Cortex of kidney (tissue), 1 donor: Measurements from ENCODE around the gene PLCB1.

Experiments used
- DNase-seq: peaks from one replicate; lab custom pipeline; 2025; lab: John Stamatoyannopoulos, UW

The PLCB1 gene

DNA sequence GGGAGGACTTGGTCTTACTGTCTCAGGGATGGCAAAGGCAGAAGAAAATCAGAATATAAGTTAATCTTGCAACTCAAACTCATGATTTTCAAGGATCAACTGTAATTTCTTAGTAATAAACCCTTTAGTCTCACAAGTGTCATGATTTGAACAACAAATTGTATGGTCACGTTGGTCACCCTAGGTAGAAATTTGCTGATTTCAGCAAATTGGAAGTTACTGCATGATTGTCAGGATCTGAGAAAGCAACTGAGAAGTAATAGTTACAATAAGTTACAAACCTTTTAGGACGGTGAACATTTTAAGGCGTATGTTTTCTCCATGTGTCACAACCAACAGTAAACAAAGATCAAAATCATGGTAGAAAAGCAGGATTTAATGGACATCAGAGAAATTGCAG, 375.2 kb downstream of the PLCB1 start:
- DNase-seq, result no peak

DNA sequence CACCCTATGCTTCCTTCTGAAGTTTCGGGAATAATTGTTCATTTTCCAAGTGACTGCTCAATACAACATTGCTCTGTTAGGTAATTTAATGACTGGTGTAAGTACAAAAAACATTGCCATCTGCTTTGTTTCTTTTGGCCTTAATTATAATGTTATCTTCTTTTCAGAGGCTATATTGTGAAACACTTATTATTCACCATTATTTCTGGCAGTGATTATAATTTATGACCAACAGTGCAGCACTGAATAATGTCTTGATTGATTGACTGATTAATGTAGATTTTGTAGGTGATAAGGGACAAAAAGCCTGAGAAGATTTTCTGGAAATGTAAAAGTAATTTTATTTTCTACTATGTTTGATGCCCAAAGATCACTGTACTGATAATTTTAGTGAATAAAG, 377.7 kb downstream of the PLCB1 start:
- DNase-seq, result no peak

DNA sequence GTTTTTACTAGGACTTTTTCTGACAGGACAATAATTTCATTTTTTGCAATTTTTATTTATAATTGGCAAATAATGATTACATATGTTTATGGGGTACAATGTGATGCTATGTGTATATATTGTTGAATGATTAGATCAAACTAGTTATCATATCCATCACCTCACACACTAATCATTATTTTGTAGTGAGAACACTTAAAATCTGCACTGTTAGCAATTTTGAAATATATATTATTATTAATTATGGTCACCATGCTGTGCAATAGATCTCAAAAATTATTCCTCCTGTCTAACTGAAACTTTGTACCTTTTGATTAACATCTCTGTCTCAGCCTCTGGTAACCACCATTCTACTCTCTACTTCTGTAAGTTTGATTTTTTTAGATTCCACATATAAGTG, 378.7 kb downstream of the PLCB1 start:
- DNase-seq, result no peak

DNA sequence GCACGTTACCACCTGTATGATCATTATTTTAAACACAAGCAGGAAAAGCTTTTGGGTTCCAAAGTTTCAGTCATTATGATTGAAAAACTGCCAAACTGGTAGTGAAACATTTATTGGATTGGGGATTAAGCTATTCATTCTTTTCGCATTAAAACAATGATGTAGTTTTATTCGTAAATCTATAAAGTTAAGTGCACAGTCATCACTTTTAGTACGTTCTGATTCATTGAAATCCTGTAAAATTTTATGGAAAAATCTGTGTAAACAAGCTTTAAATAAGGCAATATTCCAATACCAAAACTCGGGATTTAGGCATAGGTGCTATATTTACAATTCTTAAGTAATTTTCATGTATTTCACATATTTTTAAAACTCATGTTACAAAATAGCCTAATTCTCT, 379.9 kb downstream of the PLCB1 start:
- no peak for DNase-seq

DNA sequence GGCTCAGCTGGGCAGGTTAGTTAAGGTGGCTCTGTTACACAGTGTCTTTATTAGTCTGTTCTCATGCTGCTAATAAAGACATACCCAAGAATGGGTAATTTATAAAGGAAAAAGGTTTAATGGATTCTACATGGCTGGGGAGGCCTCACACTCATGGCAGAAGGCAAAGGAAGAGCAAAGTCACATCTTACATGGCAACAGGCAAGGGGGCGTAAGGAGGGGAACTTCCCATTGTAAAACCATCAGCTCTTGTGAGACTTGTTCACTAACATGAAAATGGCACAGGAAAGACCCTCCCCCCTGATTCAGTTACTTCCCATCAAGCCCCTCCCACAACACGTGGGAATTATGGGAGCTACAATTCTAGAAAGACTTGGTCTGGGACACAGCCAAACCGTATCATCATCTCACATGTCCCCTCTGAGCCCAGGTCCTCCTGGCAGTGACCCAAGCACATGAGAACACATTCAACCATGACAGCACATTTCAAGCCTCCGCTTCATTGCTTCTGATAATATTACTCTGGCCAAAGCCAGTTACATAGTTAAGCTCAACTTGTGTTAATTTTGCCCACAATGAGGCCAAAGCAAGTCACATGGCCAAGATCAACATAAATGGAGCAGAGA, 383.9 kb downstream of the PLCB1 start:
- no peak for DNase-seq

DNA sequence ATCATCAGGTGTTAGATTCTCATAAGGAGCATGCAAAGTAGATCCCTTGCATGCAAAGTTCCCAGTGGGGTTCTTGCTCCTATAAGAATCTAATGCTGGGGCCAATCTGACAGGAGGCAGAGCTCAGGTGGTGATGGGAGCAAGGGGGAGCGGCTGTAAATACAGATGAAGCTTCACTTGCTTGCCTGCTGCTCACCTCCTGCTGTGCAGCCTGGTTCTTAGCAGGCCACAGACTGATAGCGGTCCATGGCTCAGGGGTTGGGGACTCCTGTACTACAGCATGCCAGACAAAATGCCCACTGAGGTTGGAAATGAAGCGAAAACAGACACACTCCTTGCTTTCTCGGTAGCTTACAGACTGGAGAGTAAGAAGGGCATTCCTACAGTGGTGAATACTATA, 386.8 kb downstream of the PLCB1 start:
- no peak for DNase-seq

DNA sequence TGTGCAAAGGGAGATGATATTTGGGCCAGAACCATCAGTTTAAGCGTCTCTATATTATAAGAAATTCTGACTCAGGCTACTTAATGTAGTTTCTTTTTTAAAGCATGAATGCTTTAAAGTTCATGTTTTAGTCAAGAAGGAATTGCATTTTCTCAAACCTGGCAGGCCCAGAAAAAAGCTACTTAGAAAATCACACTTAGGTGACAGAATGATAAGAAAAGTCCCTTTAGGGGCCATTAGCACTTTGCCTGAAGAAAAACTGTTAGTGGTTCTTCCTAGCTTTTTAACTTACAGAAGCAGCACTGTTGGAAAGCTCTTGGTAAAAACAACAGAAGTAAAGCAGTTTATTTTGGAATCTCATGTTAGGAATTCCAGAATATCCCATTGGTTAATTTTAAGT, 387.8 kb downstream of the PLCB1 start:
- no peak for DNase-seq

DNA sequence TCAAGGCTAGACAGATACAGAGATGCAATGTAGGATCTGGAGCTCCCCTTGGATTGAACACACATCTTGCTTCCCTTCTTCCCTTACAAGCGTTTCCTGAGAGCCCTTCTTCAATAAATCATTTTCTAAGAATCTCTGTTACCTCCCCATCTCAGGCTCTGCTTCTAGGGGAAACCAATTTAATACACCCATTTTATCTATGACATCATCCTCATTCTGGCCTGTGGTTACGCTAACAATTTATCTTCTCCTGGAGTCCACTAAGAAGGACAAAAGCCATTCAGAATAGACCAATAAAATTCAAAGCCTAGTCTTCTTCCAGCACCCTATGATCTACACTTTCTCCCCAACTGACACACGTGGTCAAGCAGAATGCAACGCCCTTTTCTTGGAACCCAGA, 390.1 kb downstream of the PLCB1 start:
- no peak for DNase-seq

DNA sequence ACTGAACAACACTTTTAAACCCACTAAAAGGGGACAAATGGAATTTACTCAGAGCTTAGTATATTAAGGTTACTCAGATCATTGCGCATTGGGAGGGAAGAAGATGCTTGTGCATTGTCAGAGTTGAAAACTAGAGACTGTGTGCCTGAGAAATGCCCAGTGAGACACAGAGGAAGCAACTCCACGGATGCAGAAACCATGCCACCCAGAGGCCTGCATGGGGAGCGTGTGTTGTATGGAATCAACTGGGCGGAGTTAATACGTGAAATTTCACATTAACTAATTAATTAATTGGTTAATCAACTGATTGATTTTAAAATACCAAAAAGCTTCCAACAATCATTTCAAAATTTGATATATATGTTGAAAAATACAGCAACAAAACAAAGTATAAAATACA, 391.6 kb downstream of the PLCB1 start:
- no peak for DNase-seq

DNA sequence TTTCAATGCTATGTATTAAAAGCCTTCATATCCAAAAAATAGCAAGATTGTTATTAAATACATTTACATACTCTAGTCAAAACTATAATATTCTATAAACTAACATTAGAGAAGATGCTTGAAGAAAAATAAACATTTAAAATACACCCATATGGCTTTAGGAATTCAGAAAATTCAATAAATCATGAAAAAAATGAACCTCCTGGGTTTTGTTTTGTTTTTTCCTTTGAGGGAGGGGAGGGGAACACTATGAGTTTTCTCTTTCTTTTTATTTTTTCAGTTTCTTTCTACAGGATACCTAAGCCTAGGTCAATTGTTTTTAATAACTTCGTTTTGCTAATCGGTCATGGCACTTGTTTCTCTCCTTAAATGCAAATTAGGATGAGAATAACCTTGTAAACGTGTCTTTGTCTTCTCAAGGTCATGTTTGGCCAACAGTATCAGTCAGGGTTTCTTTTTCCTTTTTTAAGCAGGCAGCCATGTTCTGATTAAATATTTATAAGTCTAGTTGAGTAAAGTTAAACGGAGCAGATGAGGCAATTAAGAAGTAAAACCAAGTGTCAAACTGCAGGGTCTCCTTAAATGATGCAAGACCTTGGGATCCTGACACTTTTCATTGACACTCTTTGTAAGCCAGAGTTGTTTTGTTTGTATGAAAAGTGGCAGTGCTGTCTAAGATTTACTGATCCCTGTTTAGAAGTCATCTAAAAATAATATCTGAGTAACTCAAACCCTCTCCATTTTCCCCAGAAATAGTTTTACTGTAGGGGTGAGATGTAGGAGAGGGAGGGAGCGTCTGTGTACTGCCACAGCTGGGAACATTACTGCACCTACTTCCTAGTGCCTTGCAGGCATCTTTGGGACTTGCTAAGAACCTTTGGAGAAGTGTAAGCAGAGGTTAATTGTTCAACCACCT, 392.3 kb downstream of the PLCB1 start:
- DNase-seq, result no peak

DNA sequence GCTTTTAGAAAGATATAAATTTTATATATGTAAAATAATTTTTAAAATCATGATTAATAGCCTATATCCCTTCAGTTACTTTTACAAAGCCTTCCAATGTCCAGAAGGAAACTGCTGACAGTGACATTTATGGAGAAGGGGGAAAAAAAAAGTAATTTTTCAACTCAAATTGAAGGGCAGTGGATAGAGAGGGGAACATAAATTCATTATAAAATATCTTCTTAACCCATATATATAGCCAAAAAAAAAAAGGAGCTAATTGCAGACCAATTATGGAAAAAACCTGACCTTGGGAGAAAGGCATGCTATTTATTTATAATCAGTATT, 392.9 kb downstream of the PLCB1 start:
- DNase-seq, result no peak

DNA sequence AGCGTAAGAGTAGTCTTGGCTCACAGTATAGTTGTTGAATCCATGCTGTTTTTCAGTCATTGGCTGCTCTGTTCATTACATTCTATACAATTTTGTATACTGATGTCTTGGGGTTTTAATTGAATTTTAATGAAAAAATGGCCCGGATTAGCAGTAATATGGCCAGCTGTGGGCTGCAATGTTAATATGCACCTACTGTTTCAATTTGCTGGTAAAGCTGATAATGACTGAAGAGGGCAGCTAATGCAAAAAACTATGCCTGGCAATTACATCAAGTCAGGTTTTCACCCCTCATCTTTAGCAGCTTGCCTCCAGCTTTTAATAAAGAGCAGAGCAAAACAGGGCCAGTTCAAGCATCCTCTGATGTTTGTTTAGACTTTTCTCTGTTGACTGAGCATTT, 394.5 kb downstream of the PLCB1 start:
- DNase-seq, result no peak

DNA sequence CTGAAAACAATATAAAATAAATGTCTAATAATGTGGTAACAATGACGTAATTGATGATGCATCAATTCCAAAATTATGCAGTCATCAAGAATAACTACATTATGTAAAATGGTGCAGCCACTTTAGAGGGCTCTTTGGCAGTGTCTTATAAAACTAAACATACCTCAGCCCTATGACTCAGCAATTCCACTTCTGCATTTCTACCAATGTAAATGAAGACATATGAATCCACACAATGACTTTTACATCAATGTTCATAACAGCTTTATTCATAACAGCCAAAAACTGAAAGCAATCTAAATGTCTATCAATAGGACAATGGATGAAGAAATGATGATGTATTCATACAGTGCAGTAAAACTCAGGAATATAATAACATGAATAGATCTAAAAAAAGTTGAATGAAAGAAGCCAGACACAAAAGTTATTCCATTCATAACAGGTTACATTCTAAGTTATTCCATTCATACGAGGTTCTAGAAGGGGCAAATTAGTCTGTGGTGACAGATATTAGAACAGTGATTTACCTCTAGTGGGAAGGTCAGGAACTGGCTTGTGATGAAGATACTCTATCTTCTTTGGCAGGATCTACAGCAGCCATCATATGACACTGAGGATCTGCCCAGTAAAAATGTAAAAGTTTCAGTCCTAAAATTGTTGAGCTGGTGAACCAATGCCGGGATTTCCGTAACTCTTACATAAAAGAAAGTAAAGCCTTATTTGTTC, 396.1 kb downstream of the PLCB1 start:
- no peak for DNase-seq

DNA sequence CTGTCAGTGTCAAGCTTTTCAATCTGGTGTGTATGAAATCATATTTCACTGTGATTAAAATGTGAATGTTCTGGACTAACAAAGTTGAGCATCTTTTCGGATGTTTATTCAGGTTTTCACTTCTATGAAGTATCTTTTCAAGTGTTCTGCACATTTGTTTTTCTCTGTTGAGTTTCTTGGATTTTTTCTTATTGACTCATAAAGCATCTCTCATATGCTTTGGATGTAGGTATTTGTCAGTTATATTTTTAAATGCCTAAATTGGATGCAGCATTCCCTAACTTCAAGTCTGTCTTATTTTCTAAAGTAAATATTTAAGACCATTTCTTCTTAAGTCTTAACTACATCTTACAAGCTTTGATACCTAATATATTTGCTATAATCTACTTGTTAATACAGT, 398.0 kb downstream of the PLCB1 start:
- DNase-seq, result no peak

DNA sequence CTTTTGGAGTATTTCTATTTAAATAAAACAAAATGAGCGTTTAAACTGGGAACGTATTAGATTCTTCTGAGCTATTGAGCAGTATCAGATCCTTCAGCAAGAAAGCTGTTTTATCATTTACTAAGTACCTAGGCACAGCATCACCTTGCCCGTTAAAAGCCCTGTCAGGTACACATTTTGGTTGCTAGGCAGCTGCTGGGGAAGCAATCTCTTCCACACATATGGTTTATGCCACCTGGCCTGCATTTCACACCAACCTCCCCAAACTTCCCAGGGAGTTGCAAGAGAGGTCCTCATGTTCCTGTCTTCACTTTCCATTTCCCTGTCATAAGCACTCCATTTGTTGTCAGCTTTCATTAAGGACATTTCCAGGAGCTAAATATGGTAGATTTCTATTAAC, 400.1 kb downstream of the PLCB1 start:
- no peak for DNase-seq

DNA sequence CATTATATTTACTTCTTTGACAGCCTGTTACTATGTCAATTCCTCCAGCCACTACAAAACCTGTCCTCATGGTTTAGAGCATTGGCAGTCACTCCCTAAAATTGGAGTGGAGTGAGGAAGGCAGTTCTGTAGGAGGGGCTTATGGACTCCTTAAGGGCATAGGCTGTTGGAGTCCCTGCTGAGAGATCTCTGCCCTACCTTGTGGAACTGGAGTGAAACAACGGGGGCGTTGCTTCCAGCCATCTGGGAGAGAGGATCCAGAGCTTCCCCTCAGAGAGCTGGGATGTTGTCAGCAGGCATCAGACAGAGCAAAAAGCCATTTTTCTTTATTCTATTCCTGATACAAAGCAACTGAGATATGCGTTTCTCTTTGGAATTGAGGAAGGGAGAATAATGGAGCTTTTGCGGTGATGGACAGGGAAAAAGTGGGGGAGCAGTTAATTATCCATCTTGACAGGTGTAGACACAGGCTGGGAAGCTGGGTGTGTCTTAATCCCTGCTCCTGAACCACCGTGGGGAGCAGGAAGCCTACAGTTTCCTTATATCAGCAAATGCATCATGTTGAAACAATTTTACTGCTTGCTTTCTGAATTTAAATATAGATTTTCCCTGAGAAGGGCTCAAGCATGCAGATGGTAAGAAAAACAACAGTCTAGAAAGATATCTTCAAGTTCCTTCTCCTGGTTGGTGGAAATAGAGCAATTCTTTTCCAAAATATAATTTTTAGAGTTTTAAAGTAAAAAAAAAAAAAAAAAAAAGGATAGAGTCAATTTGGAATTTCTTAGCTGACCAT, 402.5 kb downstream of the PLCB1 start:
- no peak for DNase-seq

DNA sequence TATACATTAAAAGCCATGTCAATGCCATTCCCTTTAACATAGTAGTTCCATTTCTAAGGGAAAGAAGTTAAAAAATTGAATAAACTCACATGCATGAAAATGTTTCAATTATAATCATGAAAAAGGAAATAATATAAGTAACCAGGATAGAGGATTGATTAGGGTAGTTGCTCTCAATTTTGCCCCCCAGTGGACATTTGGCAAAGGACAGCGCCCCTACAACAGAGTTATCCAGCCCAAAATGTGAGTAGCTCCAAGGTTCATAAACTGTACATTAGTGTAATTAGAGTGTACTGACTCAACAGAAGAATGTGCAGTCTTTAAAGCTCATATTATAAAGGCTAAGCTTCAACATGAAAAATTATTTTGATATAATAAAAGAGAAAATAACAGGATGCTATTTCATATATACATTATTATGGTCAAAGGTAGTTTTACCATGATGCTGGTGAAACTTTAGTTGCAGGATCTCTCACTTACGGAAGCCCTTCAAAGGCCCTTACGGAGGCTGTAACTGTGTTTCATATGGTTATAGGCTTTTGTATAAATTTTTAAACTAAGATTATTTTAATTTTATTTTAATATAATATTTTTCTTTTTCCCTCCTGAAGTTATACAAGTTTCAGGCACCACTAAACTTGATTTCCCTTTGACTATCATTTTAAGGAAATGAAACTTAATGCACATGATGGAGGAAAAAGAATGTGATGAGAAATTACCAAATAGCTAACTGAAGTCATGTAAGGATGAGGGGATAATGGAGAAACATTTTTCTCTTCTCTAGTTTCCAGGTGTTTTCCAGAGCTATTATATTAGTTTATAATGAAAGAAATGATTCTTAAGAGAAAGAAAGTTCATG, 403.6 kb downstream of the PLCB1 start:
- DNase-seq, result no peak

DNA sequence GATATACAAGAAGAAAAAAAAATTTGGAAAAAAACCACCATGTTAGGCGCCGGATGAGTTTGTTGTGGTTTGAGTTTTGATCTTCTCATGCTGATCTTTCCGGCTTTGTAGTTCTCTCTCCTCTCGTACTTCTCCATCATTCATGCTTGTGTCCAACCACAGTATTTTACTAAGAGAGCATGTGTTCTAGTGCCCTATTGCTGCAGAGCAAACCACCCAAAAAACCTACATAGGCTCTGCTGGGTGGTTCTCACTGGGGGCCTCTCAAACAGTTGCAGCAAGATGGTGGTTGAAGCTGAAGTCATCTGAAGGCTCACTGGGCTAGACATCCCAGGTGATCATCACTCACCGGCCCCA, 404.2 kb downstream of the PLCB1 start:
- no peak for DNase-seq

DNA sequence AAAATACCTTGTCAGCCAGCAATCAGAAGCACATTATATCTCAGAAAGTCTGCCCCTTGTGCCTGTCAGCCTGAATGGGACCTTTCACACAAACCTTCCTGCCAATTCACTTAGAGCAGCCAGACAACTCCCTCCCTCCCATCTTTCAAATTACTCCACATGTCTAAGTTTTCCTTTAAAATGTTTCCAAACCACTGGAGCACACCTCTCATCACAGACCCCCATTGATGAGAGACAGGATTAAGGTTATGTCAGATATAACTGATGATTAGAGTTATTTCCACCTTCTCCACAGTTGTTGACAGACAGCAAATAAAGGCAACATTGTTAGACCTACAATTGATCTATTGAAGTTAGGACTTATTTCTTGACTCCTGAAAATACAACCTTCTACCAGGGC, 408.4 kb downstream of the PLCB1 start:
- DNase-seq, result no peak

DNA sequence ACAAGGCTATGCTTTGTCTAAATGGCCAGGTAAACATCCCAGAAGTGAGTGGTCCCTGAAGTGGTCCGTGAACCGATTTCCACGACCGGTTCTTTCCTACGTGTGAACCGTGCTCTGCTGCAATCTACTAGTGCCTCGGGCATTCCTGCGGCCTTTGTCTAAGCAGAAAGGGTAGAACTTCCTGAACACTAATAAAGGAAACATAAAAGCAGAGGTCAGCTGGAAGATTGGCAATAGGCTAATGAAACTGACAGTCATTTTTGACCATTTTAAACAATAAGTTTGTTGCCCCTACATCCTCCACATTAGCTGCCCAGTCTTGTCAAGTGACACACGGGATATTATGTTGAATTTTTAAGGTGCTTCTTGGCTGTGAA, 410.0 kb downstream of the PLCB1 start:
- DNase-seq, result no peak

DNA sequence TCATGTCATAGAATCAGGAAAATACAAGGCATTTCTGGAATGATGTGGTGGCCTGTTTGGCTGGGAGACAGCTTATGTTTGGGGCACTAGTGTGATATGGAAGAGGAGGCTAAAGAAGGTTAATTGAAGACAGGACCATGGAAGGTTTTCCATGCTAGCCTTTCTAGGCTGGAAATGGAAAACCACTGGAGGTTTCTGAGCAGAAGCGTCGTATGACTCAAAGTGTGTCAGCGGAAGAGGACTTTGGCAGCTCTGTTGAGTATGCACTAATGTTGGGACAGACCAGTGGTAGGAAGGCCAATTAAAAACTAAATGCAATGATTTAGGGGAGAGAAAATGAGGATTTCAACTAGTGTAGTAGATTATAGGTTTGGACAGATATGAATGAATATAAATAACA, 413.1 kb downstream of the PLCB1 start:
- no peak for DNase-seq
